H9 (cell line): ENCODE results near the gene RETREG3. TPM values are rescaled to one million over a fixed set of nuclear protein-coding genes. Genes with fewer than 3 reads are reported as not detected.

ENCODE experiments used
- DNase-seq: peaks from one replicate; pipeline ENCODE4 v3.0.0-alpha.2; 2017
- H2AFZ ChIP-seq: one replicate; pipeline ENCODE4 v1.6.1; 2013; ENCODE audit warnings: mild to moderate bottlenecking, low read length, control low read depth, moderate library complexity
- H2AK5ac ChIP-seq: 2 replicates; pipeline ENCODE4 v1.6.1; 2013; ENCODE audit warnings: low read length, control low read depth, mixed read lengths; ENCODE audit not compliant: insufficient read length
- H2BK120ac ChIP-seq: one replicate; pipeline ENCODE4 v1.6.1; 2013; ENCODE audit warnings: low read depth, mild to moderate bottlenecking, low read length, control low read depth, inconsistent platforms; ENCODE audit not compliant: poor library complexity, severe bottlenecking
- H2BK12ac ChIP-seq: 2 replicates; pipeline ENCODE4 v1.6.1; 2013; ENCODE audit warnings: low read length, control low read depth, mixed read lengths, low read depth; ENCODE audit not compliant: insufficient read length
- H2BK15ac ChIP-seq: 2 replicates; pipeline ENCODE4 v1.6.1; 2013; ENCODE audit warnings: low read depth, low read length, control low read depth
- H2BK20ac ChIP-seq: one replicate; pipeline ENCODE4 v1.6.1; 2013; ENCODE audit warnings: low read depth, mild to moderate bottlenecking, low read length, control low read depth, inconsistent platforms; ENCODE audit not compliant: poor library complexity, severe bottlenecking
- H2BK5ac ChIP-seq: 2 replicates; pipeline ENCODE4 v1.6.1; 2013; ENCODE audit warnings: low read length, control low read depth, mixed read lengths; ENCODE audit not compliant: insufficient read length
- H3K14ac ChIP-seq: 2 replicates; pipeline ENCODE4 v1.6.1; 2013; ENCODE audit warnings: low read length, control low read depth; ENCODE audit not compliant: insufficient read depth
- H3K18ac ChIP-seq: 2 replicates; pipeline ENCODE4 v1.6.1; 2013; ENCODE audit warnings: low read depth, mild to moderate bottlenecking, mixed read lengths, low read length, control low read depth; ENCODE audit not compliant: insufficient read length
- H3K23ac ChIP-seq: 2 replicates; pipeline ENCODE4 v1.6.1; 2013; ENCODE audit warnings: low read length, control low read depth, mixed read lengths, low read depth; ENCODE audit not compliant: insufficient read length
- H3K23me2 ChIP-seq: 2 replicates; pipeline ENCODE4 v1.6.1; 2013; ENCODE audit warnings: low read depth, mild to moderate bottlenecking, mixed read lengths, low read length, control low read depth; ENCODE audit not compliant: insufficient read length, poor library complexity, severe bottlenecking
- H3K27ac ChIP-seq: 2 replicates; pipeline ENCODE4 v1.5.1; 2013; ENCODE audit warnings: low read length, control low read depth, mixed read lengths, low read depth; ENCODE audit not compliant: insufficient read length
- H3K27me3 ChIP-seq: 2 replicates; pipeline ENCODE4 v1.6.1; 2013; ENCODE audit warnings: low read length, control low read depth, inconsistent platforms; ENCODE audit not compliant: insufficient read depth
- H3K4ac ChIP-seq: 2 replicates; pipeline ENCODE4 v1.6.1; 2013; ENCODE audit warnings: low read depth, mild to moderate bottlenecking, control low read depth, inconsistent platforms, low read length, moderate library complexity
- H3K4me1 ChIP-seq: 2 replicates; pipeline ENCODE4 v1.6.1; 2013; ENCODE audit warnings: low read length, control low read depth, inconsistent platforms; ENCODE audit not compliant: insufficient read depth
- H3K4me2 ChIP-seq: 2 replicates; pipeline ENCODE4 v1.6.1; 2013; ENCODE audit warnings: low read length, control low read depth, mixed read lengths; ENCODE audit not compliant: insufficient read length, insufficient read depth
- H3K56ac ChIP-seq: 2 replicates; pipeline ENCODE4 v1.6.1; 2013; ENCODE audit warnings: low read depth, mild to moderate bottlenecking, mixed read lengths, low read length, control low read depth; ENCODE audit not compliant: insufficient read length
- H3K79me1 ChIP-seq: 2 replicates; pipeline ENCODE4 v1.6.1; 2013; ENCODE audit warnings: low read depth, mild to moderate bottlenecking, moderate library complexity, low read length, control low read depth, inconsistent platforms; ENCODE audit not compliant: insufficient read depth, poor library complexity, severe bottlenecking
- H3K79me2 ChIP-seq: 2 replicates; pipeline ENCODE4 v1.6.1; 2013; ENCODE audit warnings: low read length, control low read depth, inconsistent platforms; ENCODE audit not compliant: insufficient read depth
- H3K9ac ChIP-seq: 2 replicates; pipeline ENCODE4 v1.6.1; 2013; ENCODE audit warnings: low read length, control low read depth, mixed read lengths; ENCODE audit not compliant: insufficient read length; ENCODE audit errors: extremely low read depth
- H3K9me3 ChIP-seq: one replicate; pipeline ENCODE4 v1.6.1; 2013; ENCODE audit warnings: low read depth, low read length, inconsistent platforms; ENCODE audit not compliant: control insufficient read depth
- H3T11ph ChIP-seq: one replicate; pipeline ENCODE4 v1.6.1; 2013; ENCODE audit warnings: mild to moderate bottlenecking, low read length, control low read depth, inconsistent platforms
- H4K20me1 ChIP-seq: one replicate; pipeline ENCODE4 v1.6.1; 2013; ENCODE audit not compliant: control insufficient read depth, insufficient read length, insufficient read depth
- H4K5ac ChIP-seq: 2 replicates; pipeline ENCODE4 v1.6.1; 2013; ENCODE audit warnings: low read depth, mild to moderate bottlenecking, mixed read lengths, low read length, control low read depth; ENCODE audit not compliant: insufficient read length
- H4K8ac ChIP-seq: replicated peaks from 2 replicates; pipeline ENCODE4 v1.6.1; 2013; ENCODE audit warnings: low read length, control low read depth, mixed read lengths, low read depth; ENCODE audit not compliant: insufficient read length
- H4K91ac ChIP-seq: 2 replicates; pipeline ENCODE4 v1.6.1; 2013; ENCODE audit warnings: low read depth, mild to moderate bottlenecking, moderate library complexity, mixed read lengths, low read length, control low read depth; ENCODE audit not compliant: insufficient read length
- H3K27ac Mint-ChIP-seq, 3 experiments: 2 replicates in 2 of 3; 3 replicates in 1 of 3; pipeline ENCODE4 v1.8.0; 2020 to 2021; ENCODE audit warnings: mixed read lengths in 3 of 3, mild to moderate bottlenecking in 1 of 3, moderate library complexity in 1 of 3
- H3K27me3 Mint-ChIP-seq: 2 replicates; pipeline ENCODE4 v1.8.0; 2021; ENCODE audit warnings: low read depth, mild to moderate bottlenecking, moderate library complexity, mixed read lengths
- H3K36me3 Mint-ChIP-seq, 3 experiments: 2 replicates in 2 of 3; 3 replicates in 1 of 3; pipeline ENCODE4 v1.8.0; 2020 to 2021; ENCODE audit warnings: low read depth in 3 of 3, mixed read lengths in 3 of 3; ENCODE audit not compliant: insufficient read depth in 1 of 3
- H3K4me1 Mint-ChIP-seq, 2 experiments: 2 replicates each; pipeline ENCODE4 v1.8.0; 2020; ENCODE audit warnings: mixed read lengths in 2 of 2
- H3K4me3 Mint-ChIP-seq, 2 experiments: 2 replicates in 1 of 2; 3 replicates in 1 of 2; pipeline ENCODE4 v1.8.0; 2020 to 2021; ENCODE audit warnings: mild to moderate bottlenecking in 2 of 2, mixed read lengths in 2 of 2, moderate library complexity in 1 of 2
- H3K9me3 Mint-ChIP-seq, 2 experiments: 2 replicates in 1 of 2; 3 replicates in 1 of 2; pipeline ENCODE4 v1.8.0; 2020; ENCODE audit warnings: mild to moderate bottlenecking in 2 of 2, mixed read lengths in 2 of 2, moderate library complexity in 1 of 2
- CTCF ChIP-seq: fragments of 200-600 bp; sonication (generic); conservative IDR thresholded peaks from 3 replicates; pipeline ENCODE4 v1.8.0; 2021; ENCODE audit warnings: antibody characterized with exemption, mild to moderate bottlenecking
- WGBS: extraction: QIAGEN DNeasy Blood & Tissue Kit; methylation state at CpG from one replicate; pipeline ENCODE4 v1.1.7; 2013; ENCODE audit warnings: missing lambda C conversion rate, low lambda C conversion rate, mixed read lengths; ENCODE audit not compliant: insufficient read length; ENCODE audit errors: extremely low coverage; 5-methylcytosine and 5-hydroxymethylcytosine counted together
- total RNA-seq: library from RNA; stranded (reverse); gene quantifications from 2 replicates; pipeline ENCODE4 v1.2.1, GENCODE V29; 2021

The RETREG3 gene
- total RNA-seq, 1 experiment from 2014 or later = 47.3 TPM

- H4K8ac ChIP-seq = no peak within 1 kb of the TSS
- H3K4ac ChIP-seq = no peak within 1 kb of the TSS
- Mint-ChIP-seq H3K4me3 (peak within 1 kb of the TSS; percentile 97 to 99), H3K27ac (peak within 1 kb of the TSS; percentile 98 to 100 (median 99)), H3K36me3 (peaks cover 19 to 72% (median 55%) of the 10 kb centered on the region in 3 experiments; a peak in 6 of 7 replicates), H3K9me3 (no peaks in the 10 kb centered on the region), H3K4me1 (peaks cover 20 to 21% of the 10 kb centered on the region in 2 experiments), H3K27me3 (peaks cover 1% of the 10 kb centered on the region; the same call in 1 of the 2 replicates)
- DNase-seq = peak; percentile 98
- no peak within 1 kb of the TSS for H3K56ac ChIP-seq
- no peak within 1 kb of the TSS for H2BK5ac ChIP-seq
- H2AFZ ChIP-seq = no peak within 1 kb of the TSS
- no peaks in the 10 kb centered on the region for H3K79me2 ChIP-seq
- no peak within 1 kb of the TSS for H3K27ac ChIP-seq
- H3K9me3 ChIP-seq = no peaks in the 10 kb centered on the region
- H3K23me2 ChIP-seq = peaks cover 3% of the 10 kb centered on the region
- peak within 1 kb of the TSS; percentile 44 for H3K18ac ChIP-seq
- H2BK15ac ChIP-seq = no peak within 1 kb of the TSS
- H3K4me1 ChIP-seq = no peaks in the 10 kb centered on the region
- H2BK12ac ChIP-seq = no peak within 1 kb of the TSS
- no peak within 1 kb of the TSS for H2BK120ac ChIP-seq
- WGBS = no CpG with 5 or more reads among the region's 52 CpGs
- no peaks in the 10 kb centered on the region for H3K79me1 ChIP-seq
- H3K4me2 ChIP-seq = peak within 1 kb of the TSS; percentile 84
- no peaks in the 10 kb centered on the region; the same call in 1 of the 2 replicates for H3K27me3 ChIP-seq
- H3K9ac ChIP-seq = peak within 1 kb of the TSS; percentile 88
- H4K20me1 ChIP-seq = no peaks in the 10 kb centered on the region
- no peak within 1 kb of the TSS for H3K23ac ChIP-seq
- no peak within 1 kb of the TSS for H2BK20ac ChIP-seq
- TF ChIP-seq CTCF = peak; percentile 54; the same call in 2 of the 3 replicates
- H3K14ac ChIP-seq = peak within 1 kb of the TSS; percentile 69; the same call in 1 of the 2 replicates
- no peak within 1 kb of the TSS for H3T11ph ChIP-seq
- no peak within 1 kb of the TSS for H4K91ac ChIP-seq
- no peak within 1 kb of the TSS for H4K5ac ChIP-seq
- no peak within 1 kb of the TSS for H2AK5ac ChIP-seq
Observed at GRCh38 chr17:42577532-42578281, 31.5 kb downstream of the RETREG3 start, which contains the start of gene PSMC3IP. Gene PSMC3IP (minus strand): TSS chr17:42577729. CDS start chr17:42577686, 43 bp downstream.
